ENCODE measurements around the gene DPEP1. TPM values are rescaled to one million over a fixed set of nuclear protein-coding genes. Genes with fewer than 3 reads are reported as not detected.
"Not testable (repeated sequence)": the region's sequence is repeated elsewhere in the genome, so short reads cannot be mapped to it uniquely, and the experiment has no call there.

Gene DPEP1
- total RNA-seq, 2 experiments from 2014 or later: not detected

- ATAC-seq (ENCODE audit: poor library complexity): peak; percentile 46
- DNase-seq: peak in 2 of 14 experiments; percentile 53 to 55
- no peaks in the 10 kb centered on the region for H3K9me3 Mint-ChIP-seq
- no peaks in the 10 kb centered on the region for H3K27me3 Mint-ChIP-seq
- Histone ChIP-seq H3K36me3 (ENCODE audit: insufficient read depth, low read length) (no peaks in the 10 kb centered on the region), H3K27ac (ENCODE audit: low read depth in 1 of 2, low read length in 2 of 2) (no peak overlapping the region), H3K9me3 (ENCODE audit: control insufficient read depth in 1 of 2, insufficient read depth in 1 of 2, low read length in 2 of 2) (peaks cover 0 to 4% of the 10 kb centered on the region in 2 experiments), H3K4me1 (ENCODE audit: insufficient read depth, low read length) (no peaks in the 10 kb centered on the region), H3K27me3 (ENCODE audit: control insufficient read depth in 1 of 2, insufficient read depth in 2 of 2, low read length in 2 of 2) (no peaks in the 10 kb centered on the region), H3K4me3 (ENCODE audit: low read length) (no peak overlapping the region)
- CTCF ChIA-PET: no interaction called here
- TF ChIP-seq CTCF (IDR thresholded peaks at IDR 0.05): no peak
- H3K4me3 Mint-ChIP-seq: no peak overlapping the region
- intact Hi-C loops (cut with DNase I, micrococcal nuclease): no loop called here
- POLR2A ChIA-PET: no interaction called here
- no peaks in the 10 kb centered on the region for H3K4me1 Mint-ChIP-seq (ENCODE audit: low read depth)
- no peaks in the 10 kb centered on the region for H3K36me3 Mint-ChIP-seq (ENCODE audit: low read depth)
- no peak overlapping the region for H3K27ac Mint-ChIP-seq
Observed at GRCh38 chr16:89586853-89587252, 26.6 kb upstream of the DPEP1 start.

- H3K36me3 Mint-ChIP-seq (ENCODE audit: low read depth); DNase-seq; H3K27ac ChIP-seq (ENCODE audit: low read depth in 1 of 2, low read length in 2 of 2); H3K4me3 Mint-ChIP-seq; ATAC-seq (ENCODE audit: poor library complexity); POLR2A ChIA-PET; H3K4me3 ChIP-seq (ENCODE audit: low read length); CTCF ChIA-PET; H3K27me3 Mint-ChIP-seq; H3K9me3 Mint-ChIP-seq; intact Hi-C loops (cut with DNase I, micrococcal nuclease); H3K9me3 ChIP-seq (ENCODE audit: control insufficient read depth in 1 of 2, insufficient read depth in 1 of 2, low read length in 2 of 2); H3K4me1 ChIP-seq (ENCODE audit: insufficient read depth, low read length); H3K27ac Mint-ChIP-seq; H3K36me3 ChIP-seq (ENCODE audit: insufficient read depth, low read length); H3K4me1 Mint-ChIP-seq (ENCODE audit: low read depth); H3K27me3 ChIP-seq (ENCODE audit: control insufficient read depth in 1 of 2, insufficient read depth in 2 of 2, low read length in 2 of 2): not testable (repeated sequence)
Observed at GRCh38 chr16:89587676-89588075, 25.8 kb upstream of the DPEP1 start.

- ChIA-PET CTCF (interaction anchor here (0.6 kb wide), 1 partner anchor 316 kb away, joined by 3 read pairs; no protein-coding TSS in a partner anchor), POLR2A (no interaction called here)
- Histone ChIP-seq H3K36me3 (ENCODE audit: insufficient read depth, low read length) (no peaks in the 10 kb centered on the region), H3K4me1 (ENCODE audit: insufficient read depth, low read length) (peaks cover 13% of the 10 kb centered on the region), H3K4me3 (ENCODE audit: low read length) (no peak overlapping the region), H3K9me3 (ENCODE audit: control insufficient read depth in 1 of 2, insufficient read depth in 1 of 2, low read length in 2 of 2) (peaks cover 0 to 4% of the 10 kb centered on the region in 2 experiments), H3K27me3 (ENCODE audit: control insufficient read depth in 1 of 2, insufficient read depth in 2 of 2, low read length in 2 of 2) (no peaks in the 10 kb centered on the region), H3K27ac (ENCODE audit: low read depth in 1 of 2, low read length in 2 of 2) (no peak overlapping the region)
- Mint-ChIP-seq H3K36me3 (ENCODE audit: low read depth) (no peaks in the 10 kb centered on the region), H3K27me3 (no peaks in the 10 kb centered on the region), H3K9me3 (no peaks in the 10 kb centered on the region), H3K27ac (no peak overlapping the region), H3K4me3 (no peak overlapping the region), H3K4me1 (ENCODE audit: low read depth) (peaks cover 3% of the 10 kb centered on the region)
- TF ChIP-seq CTCF (IDR thresholded peaks at IDR 0.05): no peak
- intact Hi-C loops (cut with DNase I, micrococcal nuclease): no loop called here
- no peak for ATAC-seq (ENCODE audit: poor library complexity)
- no peak for DNase-seq
Observed at GRCh38 chr16:89588413-89589109, 24.9 kb upstream of the DPEP1 start.

Data from CD4-positive, alpha-beta T cell (primary cell).